Caco-2 (cell line): ENCODE results near the gene SMARCD2. TPM values are rescaled to one million over a fixed set of nuclear protein-coding genes. Genes with fewer than 3 reads are reported as not detected.
A peak's percentile ranks its signal among the peaks of the same experiment; 100 is the strongest.

Source experiments
- BruUV-seq: library from RNA; stranded (reverse); fragments of 400-500 nt; replicated peaks from 2 replicates; lab custom pipeline; 2021; lab: Mats Ljungman, UMichigan
- CTCF ChIA-PET: fragments of 300-600 bp; sonication (Branson Sonifier 250); formaldehyde crosslinking; loops from one replicate; lab custom pipeline; 2022; ENCODE audit warnings: antibody characterized with exemption; lab: Charles Lee
- POLR2A ChIA-PET: fragments of 300-600 bp; sonication (Branson Sonifier 250); formaldehyde crosslinking; loops from one replicate; lab custom pipeline; 2022; ENCODE audit warnings: antibody characterized with exemption; lab: Charles Lee
- DNase-seq, 2 experiments: peaks; one replicate each; pipeline versions ENCODE4 v3.0.0 to v3.0.0-alpha.2; 2020 to 2022
- H3K27me3 ChIP-seq: replicated peaks from 2 replicates; pipeline ENCODE4 v1.6.0; 2011; ENCODE audit warnings: low read length; ENCODE audit not compliant: control insufficient read depth, insufficient read depth
- H3K36me3 ChIP-seq: 2 replicates; pipeline ENCODE4 v1.5.1; 2011; ENCODE audit warnings: low read length; ENCODE audit not compliant: control insufficient read depth, insufficient read depth
- H3K4me1 ChIP-seq: fragments of 250-450 bp; sonication (Bioruptor Pico); 2 replicates; pipeline ENCODE4 v1.5.1; 2020; ENCODE audit warnings: mild to moderate bottlenecking
- H3K4me3 ChIP-seq: 2 replicates; pipeline ENCODE4 v1.5.1; 2011; ENCODE audit warnings: low read depth, mild to moderate bottlenecking, control low read depth, low read length
- H3K9me3 ChIP-seq: fragments of 250-450 bp; sonication (Bioruptor Pico); 2 replicates; pipeline ENCODE4 v1.5.1; 2020; ENCODE audit warnings: mild to moderate bottlenecking, moderate library complexity
- H3K27ac Mint-ChIP-seq: one replicate; pipeline ENCODE4 v1.8.0; 2022; ENCODE audit warnings: mixed read lengths; ENCODE audit not compliant: unreplicated experiment
- H3K27me3 Mint-ChIP-seq: one replicate; pipeline ENCODE4 v1.8.0; 2022; ENCODE audit warnings: mixed read lengths; ENCODE audit not compliant: insufficient read depth, unreplicated experiment
- H3K36me3 Mint-ChIP-seq: one replicate; pipeline ENCODE4 v1.8.0; 2022; ENCODE audit warnings: mild to moderate bottlenecking, mixed read lengths; ENCODE audit not compliant: insufficient read depth, unreplicated experiment
- H3K4me1 Mint-ChIP-seq: one replicate; pipeline ENCODE4 v1.8.0; 2022; ENCODE audit warnings: low read depth, mixed read lengths; ENCODE audit not compliant: unreplicated experiment
- H3K4me3 Mint-ChIP-seq: one replicate; pipeline ENCODE4 v1.8.0; 2022; ENCODE audit warnings: mild to moderate bottlenecking, moderate library complexity, mixed read lengths; ENCODE audit not compliant: unreplicated experiment
- H3K9me3 Mint-ChIP-seq: one replicate; pipeline ENCODE4 v1.8.0; 2022; ENCODE audit warnings: mixed read lengths; ENCODE audit not compliant: unreplicated experiment
- intact Hi-C: fragments of 100-400 bp; cut with micrococcal nuclease; formaldehyde crosslinking; loops from one replicate; pipeline ENCODE4 v1.10.0; 2022; ENCODE audit not compliant: unreplicated experiment
- total RNA-seq: library from RNA; stranded (reverse); gene quantifications from 2 replicates; pipeline ENCODE4 v1.2.3, GENCODE V29; 2022
- TF ChIP-seq, protein P1 (sequence below), 2 experiments: fragments of 200-600 bp in 1 of 2; IDR thresholded peaks; 1 replicate in 1 of 2; 2 replicates in 1 of 2; pipeline versions ENCODE4 v1.5.1 to v1.8.0; 2011 to 2022; ENCODE audit warnings: antibody characterized with exemption in 1 of 2, control low read depth in 1 of 2, inconsistent platforms in 1 of 2, low read depth in 1 of 2, low read length in 1 of 2, mild to moderate bottlenecking in 1 of 2, moderate library complexity in 1 of 2; ENCODE audit not compliant: insufficient read depth in 1 of 2, severe bottlenecking in 1 of 2, unreplicated experiment in 1 of 2

Gene SMARCD2
- total RNA-seq, 1 experiment from 2014 or later: 134 TPM

GRCh38 chr17:63832455-63832854, 10.0 kb downstream of the SMARCD2 start:
- H3K4me3 ChIP-seq: no peak overlapping the region
- no peaks in the 10 kb centered on the region for H3K9me3 ChIP-seq
- TF ChIP-seq, protein P1, sequence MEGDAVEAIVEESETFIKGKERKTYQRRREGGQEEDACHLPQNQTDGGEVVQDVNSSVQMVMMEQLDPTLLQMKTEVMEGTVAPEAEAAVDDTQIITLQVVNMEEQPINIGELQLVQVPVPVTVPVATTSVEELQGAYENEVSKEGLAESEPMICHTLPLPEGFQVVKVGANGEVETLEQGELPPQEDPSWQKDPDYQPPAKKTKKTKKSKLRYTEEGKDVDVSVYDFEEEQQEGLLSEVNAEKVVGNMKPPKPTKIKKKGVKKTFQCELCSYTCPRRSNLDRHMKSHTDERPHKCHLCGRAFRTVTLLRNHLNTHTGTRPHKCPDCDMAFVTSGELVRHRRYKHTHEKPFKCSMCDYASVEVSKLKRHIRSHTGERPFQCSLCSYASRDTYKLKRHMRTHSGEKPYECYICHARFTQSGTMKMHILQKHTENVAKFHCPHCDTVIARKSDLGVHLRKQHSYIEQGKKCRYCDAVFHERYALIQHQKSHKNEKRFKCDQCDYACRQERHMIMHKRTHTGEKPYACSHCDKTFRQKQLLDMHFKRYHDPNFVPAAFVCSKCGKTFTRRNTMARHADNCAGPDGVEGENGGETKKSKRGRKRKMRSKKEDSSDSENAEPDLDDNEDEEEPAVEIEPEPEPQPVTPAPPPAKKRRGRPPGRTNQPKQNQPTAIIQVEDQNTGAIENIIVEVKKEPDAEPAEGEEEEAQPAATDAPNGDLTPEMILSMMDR (IDR thresholded peaks at IDR 0.05; ENCODE audit: insufficient read depth in 1 of 2, low read depth in 1 of 2, low read length in 1 of 2, severe bottlenecking in 1 of 2, unreplicated experiment in 1 of 2): no peak
- ChIA-PET POLR2A (interaction anchor here (0.5 kb wide), 1 partner anchor 17 kb away, joined by 4 read pairs; no protein-coding TSS in a partner anchor), CTCF (no interaction called here)
- H3K27me3 Mint-ChIP-seq: no peaks in the 10 kb centered on the region
- 0 out of 2 replicates have a peak, but pooled peaks cover 8% of the 10 kb centered on the region for H3K4me1 ChIP-seq
- H3K36me3 ChIP-seq: peaks cover 13% of the 10 kb centered on the region
- intact Hi-C loops: no loop called here
- H3K9me3 Mint-ChIP-seq: no peaks in the 10 kb centered on the region
- no peak for DNase-seq
- H3K4me1 Mint-ChIP-seq: peaks cover 17% of the 10 kb centered on the region
- peaks cover 97% of the 10 kb centered on the region for H3K36me3 Mint-ChIP-seq
- no peak overlapping the region for H3K27ac Mint-ChIP-seq
- BruUV-seq: TSS peak; percentile 30
- H3K4me3 Mint-ChIP-seq: no peak overlapping the region
- no peaks in the 10 kb centered on the region for H3K27me3 ChIP-seq

GRCh38 chr17:63832014-63832413, 10.5 kb downstream of the SMARCD2 start:
- CTCF ChIA-PET: no interaction called here
- POLR2A ChIA-PET: interaction anchor here (0.5 kb wide), 1 partner anchor 17 kb away, joined by 4 read pairs; no protein-coding TSS in a partner anchor
- Histone ChIP-seq H3K4me3 (no peak overlapping the region), H3K36me3 (peaks cover 13% of the 10 kb centered on the region), H3K4me1 (0 out of 2 replicates have a peak, but pooled peaks cover 8% of the 10 kb centered on the region), H3K27me3 (no peaks in the 10 kb centered on the region), H3K9me3 (no peaks in the 10 kb centered on the region)
- Mint-ChIP-seq H3K4me1 (peaks cover 17% of the 10 kb centered on the region), H3K9me3 (no peaks in the 10 kb centered on the region), H3K4me3 (no peak overlapping the region), H3K27ac (no peak overlapping the region), H3K27me3 (no peaks in the 10 kb centered on the region), H3K36me3 (peaks cover 97% of the 10 kb centered on the region)
- intact Hi-C loops: no loop called here
- DNase-seq: no peak
- TF ChIP-seq, protein P1 (IDR thresholded peaks at IDR 0.05; ENCODE audit: insufficient read depth in 1 of 2, low read depth in 1 of 2, low read length in 1 of 2, severe bottlenecking in 1 of 2, unreplicated experiment in 1 of 2): no peak
- BruUV-seq: no TSS peak

DNA sequence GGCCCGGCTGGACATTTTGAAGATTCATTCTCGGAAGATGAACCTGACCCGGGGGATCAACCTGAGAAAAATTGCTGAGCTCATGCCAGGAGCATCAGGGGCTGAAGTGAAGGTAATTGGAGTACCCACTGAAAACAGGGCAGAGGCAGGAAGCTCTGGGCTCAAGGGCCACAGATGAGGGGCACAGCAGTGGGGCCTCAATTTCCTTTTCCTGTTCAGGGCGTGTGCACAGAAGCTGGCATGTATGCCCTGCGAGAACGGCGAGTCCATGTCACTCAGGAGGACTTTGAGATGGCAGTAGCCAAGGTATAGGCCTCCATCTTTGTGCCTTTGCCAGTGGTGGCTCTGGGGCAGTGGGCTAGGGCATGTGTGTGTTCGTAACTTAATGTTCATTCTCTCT, 11.0 kb downstream of the SMARCD2 start:
- Mint-ChIP-seq H3K27me3 (no peaks in the 10 kb centered on the region), H3K4me1 (peaks cover 17% of the 10 kb centered on the region), H3K36me3 (peaks cover 97% of the 10 kb centered on the region), H3K9me3 (no peaks in the 10 kb centered on the region), H3K27ac (no peak overlapping the region), H3K4me3 (no peak overlapping the region)
- TF ChIP-seq, protein P1 (IDR thresholded peaks at IDR 0.05; ENCODE audit: insufficient read depth in 1 of 2, low read depth in 1 of 2, low read length in 1 of 2, severe bottlenecking in 1 of 2, unreplicated experiment in 1 of 2): no peak
- no TSS peak for BruUV-seq
- H3K9me3 ChIP-seq: no peaks in the 10 kb centered on the region
- intact Hi-C loops: no loop called here
- ChIA-PET POLR2A (no interaction called here), CTCF (no interaction called here)
- DNase-seq: no peak
- 0 out of 2 replicates have a peak, but pooled peaks cover 8% of the 10 kb centered on the region for H3K4me1 ChIP-seq
- peaks cover 12% of the 10 kb centered on the region for H3K36me3 ChIP-seq
- no peak overlapping the region for H3K4me3 ChIP-seq
- H3K27me3 ChIP-seq: no peaks in the 10 kb centered on the region
